Measurements from ENCODE around the gene RABAC1.

DNA sequence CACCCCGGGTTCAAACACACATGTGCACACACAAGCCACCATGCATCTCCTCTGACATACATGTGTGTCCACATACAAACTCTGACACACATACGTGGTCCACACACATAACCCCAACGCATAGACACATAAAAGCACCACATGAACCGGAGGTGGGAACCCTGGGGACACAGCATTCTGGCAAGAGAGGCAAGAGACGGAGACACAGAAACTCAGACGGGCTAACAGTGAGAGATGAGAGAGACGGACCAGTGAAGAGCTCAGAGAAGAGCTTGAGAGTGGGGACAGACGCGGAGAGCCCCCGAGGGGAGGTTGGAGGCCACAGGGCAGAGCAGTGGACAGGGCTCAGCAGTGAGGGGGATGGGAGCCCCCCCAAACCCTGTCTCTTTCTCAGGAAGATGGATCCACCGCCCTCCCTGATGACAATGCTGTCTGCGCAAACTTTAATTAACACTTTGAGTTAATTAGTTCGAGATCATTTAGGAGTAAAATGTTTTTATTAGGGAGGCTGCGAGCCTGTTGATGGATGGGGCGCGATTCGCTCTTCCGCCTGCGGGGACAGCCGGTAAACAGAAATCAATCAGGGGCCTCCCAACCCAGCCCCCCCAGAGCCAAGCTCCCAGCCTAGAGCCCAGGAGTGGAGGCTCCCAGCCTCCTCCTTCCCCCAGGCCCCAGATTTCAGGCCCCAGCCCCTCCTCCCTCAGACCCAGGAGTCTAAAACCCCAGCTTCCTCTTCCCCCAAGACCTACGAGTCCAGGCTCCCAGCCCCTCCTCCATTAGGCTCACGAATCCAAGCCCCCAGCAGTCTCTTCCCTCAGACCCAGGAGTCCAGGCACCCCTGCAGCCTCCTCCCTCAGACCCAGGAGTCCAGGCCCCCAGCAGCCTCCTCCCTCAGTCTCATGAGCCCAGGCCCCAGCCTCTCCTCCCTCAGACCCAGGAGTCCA, 21.3 kb downstream of the RABAC1 start:
- no peak for TF ChIP-seq GATA3 (IDR thresholded peaks at IDR 0.05; ENCODE audit: low read depth, low read length)
- no peak for TF ChIP-seq GATA2 (IDR thresholded peaks at IDR 0.05; ENCODE audit: low read depth, low read length)

All from SH-SY5Y (cell line).